Stomach (tissue), 4 donors: ENCODE data around the gene CNDP1.

Source experiments
- CTCF ChIP-seq, 7 experiments: fragments of 450-650 bp in 4 of 7; fragments of 200-600 bp in 3 of 7; sonication (generic) in 3 of 7; IDR thresholded peaks; one replicate each; pipeline ENCODE4 v1.5.1; 2016 to 2019; ENCODE audit warnings: antibody characterized with exemption in 7 of 7, control low read depth in 2 of 7, mild to moderate bottlenecking in 1 of 7
- POLR2A ChIP-seq, 4 donors: fragments of 450-650 bp; IDR thresholded peaks; one replicate each; pipeline ENCODE4 v1.6.1; 2016; ENCODE audit warnings: antibody characterized with exemption in 4 of 4, control low read depth in 2 of 4, mild to moderate bottlenecking in 1 of 4, moderate library complexity in 1 of 4
- POLR2AphosphoS5 ChIP-seq, 3 donors: sonication (generic); formaldehyde crosslinking; IDR thresholded peaks; one replicate each; pipeline ENCODE4 v1.6.1; 2016; ENCODE audit warnings: antibody characterized with exemption in 3 of 3

- TF ChIP-seq CTCF (IDR thresholded peaks at IDR 0.05) (no peak), POLR2A (IDR thresholded peaks at IDR 0.05) (no peak), POLR2AphosphoS5 (IDR thresholded peaks at IDR 0.05) (no peak)
Measured at GRCh38 chr18:74562775-74563174, 28.5 kb downstream of the CNDP1 start.
